Skin epidermis (tissue), 12 donors: ENCODE results near the gene LGALS12.
A peak's percentile ranks its signal among the peaks of the same experiment; 100 is the strongest.

ENCODE experiments used
- H3K27ac ChIP-seq, 21 experiments: fragments of 200-600 bp; sonication (generic) in 11 of 21; one replicate each; pipeline ENCODE4 v1.5.0; 2020; ENCODE audit warnings: mild to moderate bottlenecking in 3 of 21, inconsistent platforms in 2 of 21, moderate library complexity in 2 of 21
- H3K4me3 ChIP-seq, 7 experiments: fragments of 200-600 bp; sonication (generic) in 2 of 7; one replicate each; pipeline ENCODE4 v1.5.0; 2020; ENCODE audit warnings: inconsistent platforms in 2 of 7, mild to moderate bottlenecking in 2 of 7, moderate library complexity in 1 of 7

Gene LGALS12

DNA sequence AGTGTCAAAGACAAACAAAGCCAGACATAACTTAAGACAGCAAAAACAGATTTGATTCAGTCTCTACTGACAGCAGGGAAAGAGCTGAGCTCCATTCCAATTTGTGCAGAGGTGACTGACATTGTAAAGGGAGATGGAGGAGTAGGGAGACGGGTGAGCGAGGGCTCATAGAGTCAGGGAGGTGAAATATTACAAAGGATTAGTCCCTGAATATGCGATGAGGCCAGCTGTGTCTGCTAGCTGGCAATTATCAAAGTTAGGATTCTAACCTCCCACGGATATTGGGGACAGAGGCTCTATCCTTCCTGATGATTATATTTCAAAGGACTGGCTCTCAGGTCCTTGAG, 49.0 kb downstream of the LGALS12 start:
- Histone ChIP-seq H3K4me3 (no peak overlapping the region), H3K27ac (no peak overlapping the region)

DNA sequence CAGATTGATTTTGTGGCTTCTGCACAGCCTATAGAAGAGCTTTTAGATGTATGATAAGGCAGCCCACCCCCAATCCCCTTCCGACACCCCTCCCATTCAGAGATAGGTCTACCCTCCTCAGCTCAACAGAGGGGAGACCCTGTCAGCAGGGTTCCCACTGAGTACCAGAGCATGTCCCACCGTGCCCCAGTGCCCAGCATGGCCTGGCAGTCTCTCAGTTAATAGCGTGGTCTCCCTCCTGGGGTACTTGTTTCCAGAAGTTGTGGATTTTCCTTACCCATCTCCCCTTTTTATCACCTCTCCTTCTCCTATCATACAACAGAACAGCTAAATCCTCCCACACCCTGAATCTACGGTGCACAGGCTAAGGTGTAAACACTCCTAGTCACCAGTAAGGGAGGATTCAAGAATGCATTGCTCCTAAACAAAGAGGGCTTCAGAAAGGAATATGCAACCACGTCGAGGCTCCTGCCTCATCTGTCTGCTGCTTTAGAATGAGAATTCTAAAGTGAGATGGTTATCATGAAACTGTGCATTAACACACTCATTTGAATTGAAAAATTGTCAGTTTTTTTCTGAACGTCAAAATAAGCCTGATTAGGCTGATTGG, 50.6 kb downstream of the LGALS12 start:
- Histone ChIP-seq H3K4me3 (no peak overlapping the region), H3K27ac (no peak overlapping the region)

DNA sequence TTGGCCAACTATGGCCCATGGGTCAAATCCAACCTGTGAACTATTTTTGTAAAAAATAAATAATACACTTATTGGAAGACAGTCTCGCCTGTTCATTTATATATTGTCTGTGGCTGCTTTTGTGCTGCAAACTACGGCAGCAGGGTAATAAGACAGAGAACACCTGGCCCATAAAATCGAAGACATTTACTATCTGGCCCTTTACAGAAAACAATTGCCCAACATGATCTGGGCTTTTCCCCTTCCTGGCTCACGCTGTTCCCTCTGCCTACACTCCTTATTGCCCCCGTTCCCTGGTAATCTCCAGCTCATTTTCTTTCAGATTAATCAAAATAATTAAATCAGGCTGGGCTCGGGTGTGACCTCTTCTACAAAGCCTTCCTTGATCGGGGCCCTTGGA, 51.7 kb downstream of the LGALS12 start:
- H3K27ac ChIP-seq, result no peak overlapping the region
- H3K4me3 ChIP-seq, result no peak overlapping the region

GRCh38 chr11:63558459-63559157, 52.7 kb downstream of the LGALS12 start:
- Histone ChIP-seq H3K4me3 (no peak overlapping the region), H3K27ac (no peak overlapping the region)

- H3K4me3 ChIP-seq, result no peak overlapping the region
- H3K27ac ChIP-seq, result no peak overlapping the region
These were observed 54.8 kb downstream of the LGALS12 start for GRCh38 chr11:63560506-63561180.

GRCh38 chr11:63563201-63564055, 57.5 kb downstream of the LGALS12 start, which contains the start of gene PLAAT2:
PLAAT2 (minus strand) TSS chr11:63563379; CDS start chr11:63563324, 55 bp downstream.
- H3K4me3 ChIP-seq, result no peak within 1 kb of the TSS
- H3K27ac ChIP-seq, result no peak within 1 kb of the TSS

GRCh38 chr11:63564056-63564774, 58.3 kb downstream of the LGALS12 start:
- Histone ChIP-seq H3K4me3 (no peak overlapping the region), H3K27ac (peak overlapping the region in 2 of 21 experiments; percentile 25 to 63)

GRCh38 chr11:63564784-63565350, 59.0 kb downstream of the LGALS12 start:
- peak overlapping the region in 4 of 21 experiments; percentile 14 to 66 (median 44) for H3K27ac ChIP-seq
- no peak overlapping the region for H3K4me3 ChIP-seq
